Choroid plexus epithelial cell (primary cell): ENCODE measurements around the gene OTX2.

Experiments
- DNase-seq: peaks from one replicate; pipeline ENCODE4 v3.0.0-alpha.2; 2010; ENCODE audit warnings: low read depth
- H3K4me3 ChIP-seq: 2 replicates; pipeline ENCODE4 v1.5.1; 2011; ENCODE audit warnings: low read depth, mild to moderate bottlenecking, control low read depth, low read length, moderate library complexity
- CTCF ChIP-seq: conservative IDR thresholded peaks from 2 replicates; pipeline ENCODE4 v1.5.1; 2011; ENCODE audit warnings: low read depth, mild to moderate bottlenecking, control low read depth, inconsistent platforms, low read length, moderate library complexity

OTX2 gene

GRCh38 chr14:56817396-56817921, 7.2 kb upstream of the OTX2 start:
- H3K4me3 ChIP-seq = no peak overlapping the region
- no peak for DNase-seq
- TF ChIP-seq CTCF = no peak

- no peak for DNase-seq
- H3K4me3 ChIP-seq = no peak overlapping the region
- no peak for TF ChIP-seq CTCF
Measured at GRCh38 chr14:56816574-56817391, 6.5 kb upstream of the OTX2 start.

GRCh38 chr14:56815745-56816144, 5.5 kb upstream of the OTX2 start:
- no peak for DNase-seq
- no peak for TF ChIP-seq CTCF
- H3K4me3 ChIP-seq = no peak overlapping the region

GRCh38 chr14:56814969-56815700, 4.9 kb upstream of the OTX2 start:
- no peak for DNase-seq
- no peak overlapping the region for H3K4me3 ChIP-seq
- no peak for TF ChIP-seq CTCF

GRCh38 chr14:56814519-56814959, 4.3 kb upstream of the OTX2 start:
- no peak overlapping the region for H3K4me3 ChIP-seq
- DNase-seq = no peak
- TF ChIP-seq CTCF = no peak

GRCh38 chr14:56813143-56813551, 2.9 kb upstream of the OTX2 start:
- no peak for DNase-seq

More at GRCh38 chr14:56813143-56813551, 2.9 kb upstream of the OTX2 start:
- TF ChIP-seq CTCF = no peak
- H3K4me3 ChIP-seq = no peak overlapping the region
